C4-2B (cell line): Measurements from ENCODE around the gene FGGY.

ENCODE experiments used
- ZFX ChIP-seq: fragments of 450-650 bp; IDR thresholded peaks from 2 replicates; pipeline ENCODE4 v1.6.1; 2017
- TF ChIP-seq, protein P1 (sequence below): fragments of 450-650 bp; conservative IDR thresholded peaks from 2 replicates; pipeline ENCODE4 v1.5.1; 2017; ENCODE audit warnings: mild to moderate bottlenecking

DNA sequence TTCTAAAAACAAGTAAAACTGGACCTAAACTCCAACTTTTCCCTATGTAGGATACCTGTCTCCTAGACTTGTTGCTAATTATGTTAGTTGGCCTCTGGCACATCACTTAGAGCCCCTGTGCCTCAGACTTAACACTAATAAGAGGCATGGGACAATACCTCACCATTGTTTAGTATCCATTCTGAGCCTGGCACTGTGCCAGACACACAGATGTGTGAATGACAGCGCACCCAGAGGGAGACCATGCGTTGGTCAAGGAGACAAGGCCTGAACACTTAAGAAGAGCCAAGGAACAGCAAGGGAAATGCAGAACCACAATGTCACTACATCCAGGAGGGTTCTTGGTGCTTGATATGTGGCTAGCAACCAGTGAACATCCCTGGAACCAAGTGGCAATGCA, 189.1 kb downstream of the FGGY start:
- TF ChIP-seq, protein P1, sequence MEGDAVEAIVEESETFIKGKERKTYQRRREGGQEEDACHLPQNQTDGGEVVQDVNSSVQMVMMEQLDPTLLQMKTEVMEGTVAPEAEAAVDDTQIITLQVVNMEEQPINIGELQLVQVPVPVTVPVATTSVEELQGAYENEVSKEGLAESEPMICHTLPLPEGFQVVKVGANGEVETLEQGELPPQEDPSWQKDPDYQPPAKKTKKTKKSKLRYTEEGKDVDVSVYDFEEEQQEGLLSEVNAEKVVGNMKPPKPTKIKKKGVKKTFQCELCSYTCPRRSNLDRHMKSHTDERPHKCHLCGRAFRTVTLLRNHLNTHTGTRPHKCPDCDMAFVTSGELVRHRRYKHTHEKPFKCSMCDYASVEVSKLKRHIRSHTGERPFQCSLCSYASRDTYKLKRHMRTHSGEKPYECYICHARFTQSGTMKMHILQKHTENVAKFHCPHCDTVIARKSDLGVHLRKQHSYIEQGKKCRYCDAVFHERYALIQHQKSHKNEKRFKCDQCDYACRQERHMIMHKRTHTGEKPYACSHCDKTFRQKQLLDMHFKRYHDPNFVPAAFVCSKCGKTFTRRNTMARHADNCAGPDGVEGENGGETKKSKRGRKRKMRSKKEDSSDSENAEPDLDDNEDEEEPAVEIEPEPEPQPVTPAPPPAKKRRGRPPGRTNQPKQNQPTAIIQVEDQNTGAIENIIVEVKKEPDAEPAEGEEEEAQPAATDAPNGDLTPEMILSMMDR = no peak
- no peak for TF ChIP-seq ZFX
